Gastrocnemius medialis (tissue), 4 donors: ENCODE results near the gene PRKG1. TPM values are rescaled to one million over a fixed set of nuclear protein-coding genes. Genes with fewer than 3 reads are reported as not detected.

Experiments
- ATAC-seq, 2 donors: fragments of 150-250 bp; one replicate each; pipeline ENCODE4 v1.9.1; 2016
- DNase-seq, 2 donors: peaks; one replicate each; pipeline ENCODE4 v3.0.0-alpha.2; 2019
- H3K27ac ChIP-seq, 4 donors: fragments of 200-600 bp; sonication (generic); 1 replicate in 1 of 4; 2 replicates in 3 of 4; pipeline ENCODE4 v1.5.1; 2016 to 2018; ENCODE audit warnings: mild to moderate bottlenecking in 2 of 4, moderate library complexity in 1 of 4
- H3K27me3 ChIP-seq, 3 donors: fragments of 200-600 bp; sonication (generic) in 2 of 3; 1 replicate in 1 of 3; 2 replicates in 2 of 3; pipeline versions ENCODE4 v1.5.1 to v1.6.0; 2016 to 2019; ENCODE audit warnings: mild to moderate bottlenecking in 1 of 3, moderate library complexity in 1 of 3
- H3K36me3 ChIP-seq, 2 donors: fragments of 200-600 bp; sonication (generic) in 1 of 2; one replicate each; pipeline ENCODE4 v1.5.1; 2017 to 2018
- H3K4me1 ChIP-seq, 2 donors: fragments of 200-600 bp; sonication (generic) in 1 of 2; one replicate each; pipeline ENCODE4 v1.5.1; 2016 to 2017; ENCODE audit warnings: mild to moderate bottlenecking in 2 of 2
- H3K4me3 ChIP-seq, 4 donors: fragments of 200-600 bp; sonication (generic) in 3 of 4; 1 replicate in 1 of 4; 2 replicates in 3 of 4; pipeline ENCODE4 v1.5.1; 2016 to 2019; ENCODE audit warnings: mild to moderate bottlenecking in 2 of 4
- H3K9me3 ChIP-seq, 3 donors: fragments of 200-600 bp; sonication (generic) in 2 of 3; 1 replicate in 1 of 3; 2 replicates in 2 of 3; pipeline ENCODE4 v1.5.1; 2016 to 2019
- CTCF ChIP-seq, 5 experiments: fragments of 450-650 bp in 3 of 5; fragments of 200-600 bp in 2 of 5; sonication (generic) in 2 of 5; IDR thresholded peaks in 4 of 5; conservative IDR thresholded peaks in 1 of 5; 1 replicate in 4 of 5; 2 replicates in 1 of 5; pipeline ENCODE4 v1.5.1; 2016 to 2019; ENCODE audit warnings: antibody characterized with exemption in 5 of 5, mild to moderate bottlenecking in 3 of 5, moderate library complexity in 3 of 5
- POLR2A ChIP-seq, 2 donors: fragments of 450-650 bp; IDR thresholded peaks; one replicate each; pipeline ENCODE4 v1.6.1; 2017; ENCODE audit warnings: antibody characterized with exemption in 2 of 2, mild to moderate bottlenecking in 2 of 2, moderate library complexity in 2 of 2
- in situ Hi-C, 4 donors: fragments of 200-750 bp; cut with MboI; loops; one replicate each; pipeline versions ENCODE4 v1.15.0 to v1.8.0; 2017; ENCODE audit warnings: low sequenced_read_pairs in 4 of 4
- intact Hi-C: fragments of 100-400 bp; cut with DNase I; formaldehyde crosslinking; loops from one replicate; pipeline ENCODE4 v1.15.1; 2023; ENCODE audit warnings: low total_unique reads
- total RNA-seq, 4 donors: library from RNA; depleted of rRNA; stranded (reverse); fragments of >200 nt; gene quantifications; one replicate each; pipeline versions ENCODE4 v1.1.0 to v1.2.3, GENCODE V29; 2016

The PRKG1 gene
- total RNA-seq, 4 donors from 2014 or later, result 10.4 to 39.4 (median 25.1) TPM

DNA sequence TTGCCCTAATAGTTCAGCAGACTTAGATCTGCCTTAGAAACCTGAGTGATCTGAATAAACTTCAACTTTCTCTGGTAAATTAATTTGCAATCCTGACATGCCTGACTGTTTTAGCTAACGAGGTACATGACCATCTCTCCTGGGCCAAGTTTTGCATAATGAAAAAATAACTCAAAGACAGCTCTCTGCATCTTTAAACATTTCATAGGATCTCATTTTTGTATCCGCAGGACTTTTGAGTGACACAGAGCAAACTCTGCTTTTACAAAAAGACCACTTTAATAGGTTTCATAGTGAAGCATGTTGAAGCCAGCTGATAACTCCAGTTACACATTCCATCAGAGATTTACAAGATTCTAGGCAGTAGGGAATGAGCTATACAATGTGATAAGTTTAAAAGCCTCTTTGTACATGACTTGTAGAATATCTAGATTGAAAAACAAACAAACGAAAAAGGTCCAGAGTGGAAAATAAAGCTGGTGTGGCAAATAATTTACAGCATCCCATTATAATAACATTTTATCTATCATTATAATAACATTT lies 2.1 kb downstream of the PRKG1 start:
- no peaks in the 10 kb centered on the region for H3K36me3 ChIP-seq

DNA sequence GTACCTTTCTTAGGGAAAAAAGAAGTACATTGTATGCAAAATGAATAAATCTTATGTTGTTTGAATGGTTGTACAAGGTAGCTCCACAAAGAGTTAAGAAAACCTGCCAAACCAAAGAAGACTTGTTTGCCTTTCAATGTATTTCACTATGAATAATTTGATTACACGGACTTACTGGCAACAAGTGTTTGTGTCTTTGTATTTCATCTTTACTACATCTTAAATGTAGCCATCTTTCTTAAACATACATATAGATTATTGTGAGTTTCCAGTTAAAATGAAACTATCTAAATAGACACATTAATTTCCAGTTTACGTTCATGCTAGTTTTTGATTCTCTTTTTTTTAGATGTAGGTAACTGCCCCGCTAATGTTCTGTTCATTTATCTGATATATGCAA lies 2.8 kb downstream of the PRKG1 start:
- Histone ChIP-seq H3K36me3 (no peaks in the 10 kb centered on the region), H3K27ac (no peak overlapping the region), H3K4me3 (no peak overlapping the region), H3K9me3 (no peaks in the 10 kb centered on the region), H3K27me3 (no peaks in the 10 kb centered on the region), H3K4me1 (peaks cover 12 to 14% of the 10 kb centered on the region in 2 donors)
- no peak for TF ChIP-seq CTCF (IDR thresholded peaks at IDR 0.05 in 4 of 5, conservative IDR thresholded peaks at IDR 0.05 in 1 of 5)
- no peak for TF ChIP-seq POLR2A (IDR thresholded peaks at IDR 0.05)
- DNase-seq, result no peak
- no peak for ATAC-seq
- in situ Hi-C loops (loop anchor here in 1 of 4 donors (10.0 kb wide), 1 partner anchor 348 kb away; no protein-coding TSS in a partner anchor), intact Hi-C loops (no loop called here)

More for the DNA sequence above, 2.1 kb downstream of the PRKG1 start:
- ATAC-seq (no peak), DNase-seq (no peak)
- TF ChIP-seq POLR2A (IDR thresholded peaks at IDR 0.05) (no peak), CTCF (IDR thresholded peaks at IDR 0.05 in 4 of 5, conservative IDR thresholded peaks at IDR 0.05 in 1 of 5) (no peak)
- in situ Hi-C loops, result loop anchor here in 1 of 4 donors (10.0 kb wide), 1 partner anchor 348 kb away; no protein-coding TSS in a partner anchor
- intact Hi-C loops, result no loop called here
- no peaks in the 10 kb centered on the region for H3K9me3 ChIP-seq
- H3K27ac ChIP-seq, result no peak overlapping the region
- H3K4me3 ChIP-seq, result peak overlapping the region in 2 of 4 donors; percentile 76 to 89
- H3K27me3 ChIP-seq, result no peaks in the 10 kb centered on the region
- H3K4me1 ChIP-seq, result peaks cover 12 to 14% of the 10 kb centered on the region in 2 donors

- Histone ChIP-seq H3K4me3 (no peak overlapping the region), H3K9me3 (no peaks in the 10 kb centered on the region), H3K27ac (no peak overlapping the region), H3K4me1 (peaks cover 12 to 14% of the 10 kb centered on the region in 2 donors), H3K36me3 (no peaks in the 10 kb centered on the region), H3K27me3 (no peaks in the 10 kb centered on the region)
- intact Hi-C loops, result no loop called here
- TF ChIP-seq POLR2A (IDR thresholded peaks at IDR 0.05) (no peak), CTCF (IDR thresholded peaks at IDR 0.05 in 4 of 5, conservative IDR thresholded peaks at IDR 0.05 in 1 of 5) (no peak)
- no peak for ATAC-seq
- no peak for DNase-seq
- in situ Hi-C loops, result loop anchor here in 1 of 4 donors (10.0 kb wide), 1 partner anchor 347 kb away; no protein-coding TSS in a partner anchor
These were observed 3.2 kb downstream of the PRKG1 start for GRCh38 chr10:51077507-51077906.

DNA sequence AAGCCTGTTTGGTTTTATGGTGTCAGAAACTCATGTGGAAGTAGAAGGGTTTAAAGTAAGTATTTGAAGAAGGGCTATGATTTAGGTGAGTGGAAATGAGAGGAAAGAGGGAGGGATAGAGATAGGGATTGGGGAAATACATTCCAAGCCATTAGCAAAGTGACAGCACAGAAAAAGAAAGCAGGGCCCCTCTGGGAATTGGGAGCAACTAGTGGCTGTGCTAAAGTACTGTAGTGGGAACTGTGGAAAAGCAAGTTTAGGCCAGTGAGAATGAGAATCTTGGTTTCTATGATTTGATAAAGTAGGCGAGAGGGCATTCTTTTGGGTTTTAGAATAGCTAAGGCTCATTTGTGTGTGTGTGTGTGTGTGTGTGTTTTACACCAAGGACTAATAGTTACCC lies 5.0 kb downstream of the PRKG1 start:
- TF ChIP-seq CTCF (IDR thresholded peaks at IDR 0.05 in 4 of 5, conservative IDR thresholded peaks at IDR 0.05 in 1 of 5), result no peak
- no peak for TF ChIP-seq POLR2A (IDR thresholded peaks at IDR 0.05)
- no peak overlapping the region for H3K27ac ChIP-seq
- in situ Hi-C loops, result loop anchor here in 1 of 4 donors (10.0 kb wide), 1 partner anchor 345 kb away; no protein-coding TSS in a partner anchor
- ATAC-seq, result no peak
- no peaks in the 10 kb centered on the region for H3K27me3 ChIP-seq
- H3K36me3 ChIP-seq, result no peaks in the 10 kb centered on the region
- DNase-seq, result no peak
- peaks cover 11 to 12% of the 10 kb centered on the region in 2 donors for H3K4me1 ChIP-seq
- no peak overlapping the region for H3K4me3 ChIP-seq
- no peaks in the 10 kb centered on the region for H3K9me3 ChIP-seq
- intact Hi-C loops, result no loop called here
